Endothelial cell (in vitro differentiated cells): Measurements from ENCODE around the gene GATA5. TPM values are rescaled to one million over a fixed set of nuclear protein-coding genes. Genes with fewer than 3 reads are reported as not detected.

ENCODE experiments used
- DNase-seq: peaks from one replicate; pipeline ENCODE4 v3.0.0; 2021; ENCODE audit warnings: low spot score
- H3K27ac Mint-ChIP-seq: one replicate; pipeline ENCODE4 v1.8.0; 2021; ENCODE audit warnings: mixed read lengths, inconsistent platforms; ENCODE audit not compliant: unreplicated experiment
- H3K27me3 Mint-ChIP-seq: one replicate; pipeline ENCODE4 v1.8.0; 2021; ENCODE audit warnings: mild to moderate bottlenecking, moderate library complexity, mixed read lengths, inconsistent platforms; ENCODE audit not compliant: unreplicated experiment
- H3K36me3 Mint-ChIP-seq: one replicate; pipeline ENCODE4 v1.8.0; 2021; ENCODE audit warnings: mild to moderate bottlenecking, low read depth, mixed read lengths, inconsistent platforms; ENCODE audit not compliant: unreplicated experiment
- H3K4me1 Mint-ChIP-seq: one replicate; pipeline ENCODE4 v1.8.0; 2021; ENCODE audit warnings: mild to moderate bottlenecking, mixed read lengths, inconsistent platforms; ENCODE audit not compliant: unreplicated experiment
- H3K4me3 Mint-ChIP-seq: one replicate; pipeline ENCODE4 v1.8.0; 2021; ENCODE audit warnings: mild to moderate bottlenecking, mixed read lengths, inconsistent platforms; ENCODE audit not compliant: unreplicated experiment
- H3K9me3 Mint-ChIP-seq: one replicate; pipeline ENCODE4 v1.8.0; 2021; ENCODE audit warnings: mixed read lengths, inconsistent platforms; ENCODE audit not compliant: unreplicated experiment
- total RNA-seq: library from RNA; stranded (reverse); fragmentation: NEBNext Ultra II Directional; extraction: Animal tissue kit (Norgen Biotek cat#: 25700); gene quantifications from one replicate; pipeline ENCODE4 v1.2.1, GENCODE V29; 2021; ENCODE audit not compliant: unreplicated experiment
- TF ChIP-seq, protein P1 (sequence below): fragments of 200-600 bp; sonication (generic); IDR thresholded peaks from one replicate; pipeline ENCODE4 v1.5.0; 2021; ENCODE audit warnings: antibody characterized with exemption; ENCODE audit not compliant: unreplicated experiment

Gene GATA5
- total RNA-seq, 1 donor from 2014 or later = not detected

DNA sequence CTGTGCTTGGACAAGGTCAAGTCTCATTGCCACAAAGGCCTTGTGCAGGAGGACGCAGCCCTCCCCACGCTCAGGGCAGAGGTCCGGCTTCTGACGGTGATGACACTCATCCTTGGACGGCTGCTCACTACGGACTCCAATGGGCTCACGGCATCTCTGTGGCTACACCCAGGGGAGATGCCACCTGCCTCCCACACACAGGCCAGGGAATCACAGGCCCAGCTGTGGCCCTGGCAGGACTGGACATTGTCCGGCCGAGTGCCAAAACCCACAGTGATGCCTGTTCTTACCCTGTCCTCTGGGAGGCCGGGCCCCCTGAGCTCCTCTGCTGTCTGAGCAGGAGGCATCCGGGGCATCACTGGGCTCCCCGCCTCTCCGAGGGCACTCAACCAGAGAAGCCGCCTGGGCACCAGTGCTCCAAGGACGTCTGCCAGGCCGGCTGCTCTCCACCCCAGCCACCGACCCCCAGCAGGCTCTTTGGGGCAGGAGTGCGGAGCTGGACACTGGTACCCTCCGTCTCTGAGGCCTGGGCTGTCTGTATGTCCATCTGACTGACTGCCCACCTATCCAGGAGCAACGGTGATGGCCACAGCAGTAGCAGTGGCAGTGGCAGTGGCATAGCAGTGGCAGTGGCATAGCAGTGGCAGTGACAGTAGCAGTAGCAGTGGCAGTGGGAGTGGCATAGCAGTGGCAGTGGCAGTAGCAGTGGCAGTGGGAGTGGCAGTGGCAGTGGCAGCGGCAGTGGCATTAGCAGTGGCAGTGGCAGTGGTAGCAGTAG lies 50.3 kb downstream of the GATA5 start:
- no peaks in the 10 kb centered on the region for H3K9me3 Mint-ChIP-seq
- peaks cover 2% of the 10 kb centered on the region for H3K4me1 Mint-ChIP-seq
- peaks cover under 1% of the 10 kb centered on the region for H3K36me3 Mint-ChIP-seq
- no peak for DNase-seq
- no peak overlapping the region for H3K4me3 Mint-ChIP-seq
- TF ChIP-seq, protein P1, sequence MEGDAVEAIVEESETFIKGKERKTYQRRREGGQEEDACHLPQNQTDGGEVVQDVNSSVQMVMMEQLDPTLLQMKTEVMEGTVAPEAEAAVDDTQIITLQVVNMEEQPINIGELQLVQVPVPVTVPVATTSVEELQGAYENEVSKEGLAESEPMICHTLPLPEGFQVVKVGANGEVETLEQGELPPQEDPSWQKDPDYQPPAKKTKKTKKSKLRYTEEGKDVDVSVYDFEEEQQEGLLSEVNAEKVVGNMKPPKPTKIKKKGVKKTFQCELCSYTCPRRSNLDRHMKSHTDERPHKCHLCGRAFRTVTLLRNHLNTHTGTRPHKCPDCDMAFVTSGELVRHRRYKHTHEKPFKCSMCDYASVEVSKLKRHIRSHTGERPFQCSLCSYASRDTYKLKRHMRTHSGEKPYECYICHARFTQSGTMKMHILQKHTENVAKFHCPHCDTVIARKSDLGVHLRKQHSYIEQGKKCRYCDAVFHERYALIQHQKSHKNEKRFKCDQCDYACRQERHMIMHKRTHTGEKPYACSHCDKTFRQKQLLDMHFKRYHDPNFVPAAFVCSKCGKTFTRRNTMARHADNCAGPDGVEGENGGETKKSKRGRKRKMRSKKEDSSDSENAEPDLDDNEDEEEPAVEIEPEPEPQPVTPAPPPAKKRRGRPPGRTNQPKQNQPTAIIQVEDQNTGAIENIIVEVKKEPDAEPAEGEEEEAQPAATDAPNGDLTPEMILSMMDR = no peak
- peaks cover 17% of the 10 kb centered on the region for H3K27me3 Mint-ChIP-seq
- H3K27ac Mint-ChIP-seq = no peak overlapping the region

DNA sequence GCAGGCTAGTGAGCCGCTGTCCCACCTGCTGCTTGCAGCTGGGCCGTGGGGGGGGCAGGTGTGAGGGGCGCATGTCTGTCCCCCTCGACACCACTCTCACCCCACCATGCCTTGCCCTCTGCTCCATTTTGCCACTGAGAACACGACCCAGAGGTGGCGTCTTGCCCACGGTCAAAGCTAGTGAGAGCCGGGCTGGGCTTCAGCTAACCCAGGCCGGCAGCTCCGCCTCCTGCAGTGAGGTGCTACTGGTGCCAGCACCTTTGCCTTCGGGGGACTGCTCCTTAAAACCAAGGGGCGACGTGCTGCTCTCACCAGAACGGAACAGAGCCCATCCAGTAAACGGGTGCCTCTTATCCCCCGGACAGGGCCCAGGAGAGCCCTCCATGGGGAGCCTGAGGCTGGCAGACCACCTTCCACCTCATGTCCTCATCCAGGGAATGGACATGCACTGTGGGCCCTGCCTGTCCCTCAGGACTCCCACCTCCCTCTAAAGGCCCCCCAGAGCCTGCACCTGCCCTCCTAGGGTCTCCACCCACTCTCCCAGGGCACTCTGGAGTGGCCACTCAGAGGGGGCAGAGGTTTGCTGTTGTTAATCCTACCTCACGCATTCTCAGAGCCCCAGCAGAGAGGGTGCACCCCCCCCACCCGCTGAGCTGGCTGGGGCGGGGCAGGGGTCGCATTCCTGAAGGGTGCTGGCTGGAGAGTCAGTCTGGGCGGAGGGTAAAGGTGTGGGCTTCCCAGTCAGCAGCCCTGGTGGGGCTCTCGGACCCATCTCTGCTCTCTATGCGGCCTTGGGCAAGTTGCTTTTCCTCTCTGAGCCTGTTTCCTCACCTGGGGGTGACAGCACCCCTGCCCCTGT lies 51.3 kb downstream of the GATA5 start:
- peaks cover 2% of the 10 kb centered on the region for H3K4me1 Mint-ChIP-seq
- H3K27ac Mint-ChIP-seq = no peak overlapping the region
- no peaks in the 10 kb centered on the region for H3K9me3 Mint-ChIP-seq
- H3K27me3 Mint-ChIP-seq = peaks cover 22% of the 10 kb centered on the region
- no peak for DNase-seq
- no peak overlapping the region for H3K4me3 Mint-ChIP-seq
- H3K36me3 Mint-ChIP-seq = peaks cover 4% of the 10 kb centered on the region
- TF ChIP-seq, protein P1 = no peak

DNA sequence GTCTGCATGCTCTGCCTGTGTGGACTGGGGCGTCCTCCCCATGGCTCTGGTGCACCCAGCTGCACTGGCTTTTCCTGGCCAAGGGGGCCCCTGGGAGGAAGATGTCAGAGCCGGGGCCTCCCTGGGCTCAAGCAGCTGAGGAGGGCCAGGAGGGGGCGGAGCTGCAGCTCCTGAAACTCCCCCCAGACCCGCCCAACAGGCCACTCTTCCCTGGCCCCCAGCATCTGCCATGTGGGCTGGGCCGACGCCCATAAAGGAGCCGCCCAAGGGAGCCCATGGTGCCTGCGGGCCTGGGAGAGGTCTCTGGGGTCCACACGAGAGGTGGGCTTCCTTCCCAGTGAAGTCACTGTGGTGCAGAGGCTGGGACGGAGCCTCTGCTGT lies 52.5 kb downstream of the GATA5 start:
- no peak for DNase-seq
- peaks cover 4% of the 10 kb centered on the region for H3K36me3 Mint-ChIP-seq
- no peak overlapping the region for H3K4me3 Mint-ChIP-seq
- H3K27ac Mint-ChIP-seq = no peak overlapping the region
- no peaks in the 10 kb centered on the region for H3K9me3 Mint-ChIP-seq
- TF ChIP-seq, protein P1 = no peak
- H3K27me3 Mint-ChIP-seq = peaks cover 19% of the 10 kb centered on the region
- H3K4me1 Mint-ChIP-seq = no peaks in the 10 kb centered on the region

DNA sequence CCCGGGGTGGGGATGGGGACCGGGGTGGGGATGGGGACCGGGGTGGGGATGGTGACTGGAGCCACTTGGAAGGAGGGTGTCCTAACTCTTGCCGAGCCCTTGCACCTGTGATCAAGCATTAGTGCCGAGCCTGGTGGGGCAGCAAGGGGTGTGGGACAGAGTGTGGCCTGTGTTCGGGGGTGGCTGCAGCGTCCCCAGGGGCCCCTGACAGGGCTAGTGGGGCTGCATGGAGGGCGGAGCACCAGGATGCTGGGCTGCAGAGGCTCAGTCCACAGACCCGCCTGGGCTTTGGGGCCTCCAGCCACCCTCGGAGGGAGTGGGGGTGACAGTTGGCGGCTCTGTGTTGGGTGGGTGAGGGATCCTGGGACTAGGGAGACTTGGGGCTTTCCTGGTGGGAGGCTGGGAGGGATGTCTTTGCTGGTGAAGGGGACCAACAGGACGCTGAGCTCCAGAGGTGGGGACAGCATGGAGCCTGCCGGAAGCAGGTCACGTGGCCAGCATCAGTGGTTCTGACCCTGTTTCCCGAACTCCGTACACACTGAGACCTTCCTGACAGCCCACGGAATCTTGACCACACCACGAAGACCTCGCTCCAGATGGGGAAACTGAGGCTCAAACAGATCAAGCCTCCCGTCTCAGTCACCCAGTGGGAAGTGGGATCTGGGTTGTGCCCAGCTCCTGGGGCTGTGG lies 53.0 kb downstream of the GATA5 start:
- Mint-ChIP-seq H3K4me3 (no peak overlapping the region), H3K27me3 (peaks cover 19% of the 10 kb centered on the region), H3K36me3 (peaks cover 4% of the 10 kb centered on the region), H3K4me1 (no peaks in the 10 kb centered on the region), H3K9me3 (no peaks in the 10 kb centered on the region), H3K27ac (no peak overlapping the region)
- TF ChIP-seq, protein P1 = no peak
- DNase-seq = no peak
